Activated T-helper 1 cell treated with anti-CD3 and anti-CD28 coated beads, Interleukin-12 subunit alpha, Interleukin-12 subunit beta, Interleukin-2, Interleukin-4 antibody, amounts not matched to agents 30 ng/mL and 10 ng/mL and 1 ng/mL, durations not matched to agents 14 hours and 24 hours and 36 hours (primary cell): ENCODE measurements around the gene CDK3. TPM values are rescaled to one million over a fixed set of nuclear protein-coding genes. Genes with fewer than 3 reads are reported as not detected.

Source experiments
- DNase-seq: peaks from one replicate; pipeline ENCODE4 v3.0.0; 2021; ENCODE audit warnings: low spot score
- H3K27ac Mint-ChIP-seq: one replicate; pipeline ENCODE4 v1.8.0; 2021; ENCODE audit warnings: mild to moderate bottlenecking, mixed read lengths
- H3K27me3 Mint-ChIP-seq: one replicate; pipeline ENCODE4 v1.8.0; 2022; ENCODE audit warnings: mild to moderate bottlenecking, moderate library complexity, mixed read lengths; ENCODE audit not compliant: insufficient read depth
- H3K36me3 Mint-ChIP-seq: one replicate; pipeline ENCODE4 v1.8.0; 2021; ENCODE audit warnings: low read depth, mixed read lengths
- H3K4me1 Mint-ChIP-seq: one replicate; pipeline ENCODE4 v1.8.0; 2021; ENCODE audit warnings: low read depth, mixed read lengths
- H3K4me3 Mint-ChIP-seq: one replicate; pipeline ENCODE4 v1.8.0; 2021; ENCODE audit warnings: mild to moderate bottlenecking, moderate library complexity, mixed read lengths
- H3K9me3 Mint-ChIP-seq: one replicate; pipeline ENCODE4 v1.8.0; 2021; ENCODE audit warnings: mixed read lengths
- intact Hi-C: fragments of 100-400 bp; cut with micrococcal nuclease; formaldehyde crosslinking; loops from one replicate; pipeline ENCODE4 v1.15.1; 2024
- total RNA-seq: library from RNA; stranded (reverse); gene quantifications from 2 replicates; pipeline ENCODE4 v1.2.3, GENCODE V29; 2022

CDK3 gene
- total RNA-seq, 1 donor from 2014 or later: 5.3 TPM

DNA sequence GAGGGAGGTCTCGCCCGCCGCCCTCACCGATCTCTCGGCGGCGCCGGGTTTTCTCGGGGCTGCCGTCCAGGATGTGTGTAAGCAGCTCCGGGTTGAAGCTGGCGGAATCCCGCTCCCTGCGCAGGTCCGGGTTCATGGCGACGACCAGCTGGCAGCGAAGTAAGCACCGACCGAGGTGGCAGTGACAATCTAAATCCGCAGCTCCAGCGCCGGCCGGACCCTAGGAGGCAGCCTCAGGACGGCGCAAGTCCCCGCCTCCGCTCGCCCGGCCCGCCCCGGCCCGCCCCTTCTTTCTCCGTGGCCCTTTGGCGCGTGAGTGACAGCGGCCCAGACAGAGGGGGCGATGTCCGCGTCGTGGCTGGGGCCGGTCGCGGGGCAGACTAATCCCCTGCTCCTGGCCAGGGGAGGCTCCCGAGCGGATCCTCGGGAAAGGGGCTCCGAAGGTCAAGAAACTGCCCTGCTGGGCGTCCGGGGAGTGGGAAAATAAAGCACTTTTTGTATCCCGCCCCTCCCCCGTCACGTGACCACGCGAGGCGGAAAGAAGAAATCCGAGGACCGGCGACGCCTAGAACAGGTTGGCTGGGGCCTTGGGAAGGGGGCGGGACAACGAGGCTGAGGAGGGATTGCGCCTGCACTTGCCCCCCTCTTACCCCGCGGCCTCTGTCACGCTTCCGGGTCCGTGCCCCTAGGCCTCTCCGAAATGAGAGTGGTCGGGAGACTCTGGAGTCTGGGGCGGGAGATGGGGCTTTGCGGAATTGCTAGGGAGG is 21.5 kb upstream of the CDK3 start, which contains the start of the genes ACOX1 and TEN1:
ACOX1 (minus strand) TSS at position 229 of the 767 bp plus-strand sequence; CDS start at position 136, 93 bp downstream.
TEN1 (plus strand) TSS at position 303 of the 767 bp plus-strand sequence. CDS start 6,953 bp downstream, outside the sequence.
- Mint-ChIP-seq H3K27ac (peak within 1 kb of the TSS; percentile 95), H3K36me3 (peaks cover 12% of the 10 kb centered on the region), H3K4me3 (peak within 1 kb of the TSS; percentile 91), H3K27me3 (no peaks in the 10 kb centered on the region), H3K4me1 (peaks cover 33% of the 10 kb centered on the region), H3K9me3 (no peaks in the 10 kb centered on the region)
- intact Hi-C loops: loop anchor here (1.0 to 10.0 kb wide), 12 partner anchors 18 to 1686 kb away; partner anchors contain the start of genes EXOC7, FBF1, FOXJ1 and JMJD6
- DNase-seq: peak; percentile 92

DNA sequence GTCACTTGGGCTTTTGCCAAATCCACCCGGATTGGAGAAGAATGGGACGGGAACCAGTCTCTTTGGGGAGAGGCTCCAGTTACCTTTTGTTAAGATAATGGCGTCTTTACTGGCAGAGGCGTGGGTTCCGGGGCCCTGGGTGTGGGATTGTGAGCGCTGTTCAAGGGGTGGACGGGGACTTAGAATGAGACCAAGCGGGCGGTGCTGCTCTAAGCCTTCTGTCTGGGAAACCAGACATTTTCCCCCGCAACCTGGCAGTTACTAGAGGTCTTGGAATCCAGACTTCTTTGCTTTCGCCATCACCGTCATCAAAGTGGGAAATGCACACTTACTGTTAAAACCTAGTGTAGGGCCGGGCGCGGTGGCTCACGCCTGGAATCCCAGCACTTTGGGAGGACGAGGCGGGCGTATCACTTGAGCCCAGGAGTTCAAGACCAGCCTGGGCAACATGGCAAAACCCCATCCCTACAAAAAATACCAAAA is 20.9 kb upstream of the CDK3 start:
- peak overlapping the region; percentile 91 for H3K4me3 Mint-ChIP-seq
- intact Hi-C loops: loop anchor here (1.0 to 10.0 kb wide), 12 partner anchors 18 to 1685 kb away; partner anchors contain the start of genes EXOC7, FBF1, FOXJ1 and JMJD6
- H3K27ac Mint-ChIP-seq: peak overlapping the region; percentile 95

DNA sequence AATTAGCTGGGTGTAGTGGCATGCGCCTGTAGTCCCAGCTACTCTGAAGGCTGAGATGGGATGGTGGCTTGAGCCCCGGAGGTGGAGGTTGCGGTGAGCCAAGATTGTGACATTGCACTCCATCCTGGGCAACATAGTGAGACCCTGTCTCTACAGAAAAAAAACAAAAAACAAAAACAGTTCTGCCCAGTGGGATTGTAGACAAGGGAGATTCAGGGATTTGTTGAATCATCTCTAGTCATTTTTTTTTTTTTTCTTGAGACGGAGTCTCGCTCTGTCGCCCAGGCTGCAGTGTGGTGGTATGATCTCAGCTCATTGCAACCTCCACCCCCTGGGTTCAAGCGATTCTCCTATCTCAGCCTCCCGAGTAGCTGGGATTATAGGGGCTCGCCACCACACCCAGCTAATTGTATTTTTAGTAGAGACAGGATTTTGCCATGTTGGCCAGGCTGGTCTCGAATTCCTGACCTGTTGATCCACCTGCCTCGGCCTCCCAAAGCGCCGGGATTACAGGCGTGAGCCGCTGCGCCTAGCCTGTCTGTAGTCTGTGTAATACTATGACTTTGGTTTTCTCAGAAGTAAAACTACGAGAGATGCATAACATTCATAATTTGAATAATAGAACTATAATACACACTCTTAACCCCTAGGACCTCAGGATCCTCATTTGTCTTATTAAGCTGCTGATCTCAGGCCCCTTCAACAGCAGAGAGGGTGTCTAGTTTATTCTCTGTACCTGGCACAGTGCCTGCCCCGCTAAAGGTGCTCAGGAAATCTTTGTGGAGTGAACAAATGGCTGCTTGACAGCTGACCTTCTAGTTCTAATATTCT is 20.3 kb upstream of the CDK3 start:
- intact Hi-C loops: no loop called here

More for the DNA sequence above, 20.9 kb upstream of the CDK3 start:
- peaks cover 10% of the 10 kb centered on the region for H3K36me3 Mint-ChIP-seq
- no peaks in the 10 kb centered on the region for H3K27me3 Mint-ChIP-seq
- no peak for DNase-seq
- peaks cover 33% of the 10 kb centered on the region for H3K4me1 Mint-ChIP-seq
- H3K9me3 Mint-ChIP-seq: no peaks in the 10 kb centered on the region

GRCh38 chr17:75981019-75981615 is 19.5 kb upstream of the CDK3 start:
- Mint-ChIP-seq H3K27ac (peak overlapping the region; percentile 95), H3K4me3 (peak overlapping the region; percentile 91)

More for the DNA sequence above, 20.3 kb upstream of the CDK3 start:
- peak overlapping the region; percentile 91 for H3K4me3 Mint-ChIP-seq
- peak overlapping the region; percentile 95 for H3K27ac Mint-ChIP-seq
- H3K36me3 Mint-ChIP-seq: peaks cover 10% of the 10 kb centered on the region
- H3K9me3 Mint-ChIP-seq: no peaks in the 10 kb centered on the region
- no peak for DNase-seq
- peaks cover 33% of the 10 kb centered on the region for H3K4me1 Mint-ChIP-seq
- H3K27me3 Mint-ChIP-seq: no peaks in the 10 kb centered on the region

GRCh38 chr17:75983501-75984181 is 17.0 kb upstream of the CDK3 start:
- peaks cover 1% of the 10 kb centered on the region for H3K36me3 Mint-ChIP-seq
- no peaks in the 10 kb centered on the region for H3K27me3 Mint-ChIP-seq
- intact Hi-C loops: no loop called here
- DNase-seq: no peak
- H3K4me3 Mint-ChIP-seq: no peak overlapping the region
- H3K9me3 Mint-ChIP-seq: no peaks in the 10 kb centered on the region
- H3K4me1 Mint-ChIP-seq: peaks cover 15% of the 10 kb centered on the region
- no peak overlapping the region for H3K27ac Mint-ChIP-seq

More at GRCh38 chr17:75981019-75981615, 19.5 kb upstream of the CDK3 start:
- Mint-ChIP-seq H3K9me3 (no peaks in the 10 kb centered on the region), H3K27me3 (no peaks in the 10 kb centered on the region), H3K4me1 (peaks cover 26% of the 10 kb centered on the region), H3K36me3 (peaks cover 5% of the 10 kb centered on the region)
- intact Hi-C loops: no loop called here
- no peak for DNase-seq

GRCh38 chr17:75985986-75986385 is 14.7 kb upstream of the CDK3 start:
- intact Hi-C loops: no loop called here
- H3K9me3 Mint-ChIP-seq: no peaks in the 10 kb centered on the region
- H3K4me3 Mint-ChIP-seq: no peak overlapping the region
- H3K27me3 Mint-ChIP-seq: no peaks in the 10 kb centered on the region
- H3K36me3 Mint-ChIP-seq: no peaks in the 10 kb centered on the region
- DNase-seq: no peak
- H3K4me1 Mint-ChIP-seq: peaks cover 2% of the 10 kb centered on the region
- no peak overlapping the region for H3K27ac Mint-ChIP-seq

DNA sequence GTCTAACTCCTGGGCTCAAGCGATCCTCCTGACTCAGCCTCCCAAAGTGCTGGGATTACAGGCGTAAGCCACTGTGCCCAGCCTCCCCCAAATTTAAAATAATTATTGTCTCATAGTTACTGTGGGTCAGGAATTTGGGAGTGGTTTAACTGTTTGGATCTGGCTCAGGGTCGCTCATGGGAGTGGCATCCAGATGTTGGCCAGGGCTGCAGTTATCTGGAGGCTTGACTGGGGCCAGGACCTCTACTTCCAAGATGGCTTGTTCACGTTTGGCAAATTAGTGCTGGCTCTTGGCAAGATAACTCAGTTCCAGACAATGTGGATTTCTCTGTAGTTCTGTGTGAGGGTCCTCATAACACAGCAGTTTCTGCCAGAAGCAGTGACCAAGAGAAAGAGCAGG is 13.6 kb upstream of the CDK3 start:
- Mint-ChIP-seq H3K4me1 (no peaks in the 10 kb centered on the region), H3K36me3 (no peaks in the 10 kb centered on the region), H3K27ac (peak overlapping the region; percentile 34), H3K9me3 (no peaks in the 10 kb centered on the region), H3K4me3 (no peak overlapping the region), H3K27me3 (no peaks in the 10 kb centered on the region)
- intact Hi-C loops: no loop called here
- DNase-seq: no peak

GRCh38 chr17:75991396-75991795 is 9.3 kb upstream of the CDK3 start:
- Mint-ChIP-seq H3K4me1 (peaks cover 7% of the 10 kb centered on the region), H3K4me3 (no peak overlapping the region), H3K27ac (no peak overlapping the region), H3K9me3 (no peaks in the 10 kb centered on the region), H3K36me3 (no peaks in the 10 kb centered on the region), H3K27me3 (no peaks in the 10 kb centered on the region)
- no peak for DNase-seq
- intact Hi-C loops: no loop called here

- H3K27me3 Mint-ChIP-seq: no peaks in the 10 kb centered on the region
- H3K27ac Mint-ChIP-seq: no peak overlapping the region
- intact Hi-C loops: no loop called here
- no peaks in the 10 kb centered on the region for H3K9me3 Mint-ChIP-seq
- no peak overlapping the region for H3K4me3 Mint-ChIP-seq
- DNase-seq: no peak
- no peaks in the 10 kb centered on the region for H3K36me3 Mint-ChIP-seq
- H3K4me1 Mint-ChIP-seq: peaks cover 26% of the 10 kb centered on the region
Observed at GRCh38 chr17:75994802-75995370, 5.8 kb upstream of the CDK3 start.

GRCh38 chr17:75995385-75995925 is 5.2 kb upstream of the CDK3 start:
- Mint-ChIP-seq H3K27me3 (no peaks in the 10 kb centered on the region), H3K27ac (peak overlapping the region; percentile 69)
- intact Hi-C loops: no loop called here

GRCh38 chr17:75996665-75997590 is 3.7 kb upstream of the CDK3 start:
- Mint-ChIP-seq H3K27me3 (no peaks in the 10 kb centered on the region), H3K27ac (peak overlapping the region; percentile 87), H3K9me3 (no peaks in the 10 kb centered on the region), H3K4me3 (peak overlapping the region; percentile 65), H3K36me3 (no peaks in the 10 kb centered on the region), H3K4me1 (peaks cover 26% of the 10 kb centered on the region)
- intact Hi-C loops: loop anchor here (1.0 kb wide), 1 partner anchor 18 kb away; the partner anchor contains the start of genes ACOX1 and TEN1
- peak; percentile 38 for DNase-seq

More at GRCh38 chr17:75995385-75995925, 5.2 kb upstream of the CDK3 start:
- no peaks in the 10 kb centered on the region for H3K9me3 Mint-ChIP-seq
- H3K4me1 Mint-ChIP-seq: peaks cover 26% of the 10 kb centered on the region
- no peak for DNase-seq
- H3K36me3 Mint-ChIP-seq: no peaks in the 10 kb centered on the region
- H3K4me3 Mint-ChIP-seq: no peak overlapping the region
